Esophagus squamous epithelium (tissue), 4 donors: ENCODE results near the gene PCDHA2.

Experiments used
- POLR2A ChIP-seq, 4 donors: fragments of 450-650 bp; IDR thresholded peaks; one replicate each; pipeline ENCODE4 v1.6.1; 2017; ENCODE audit warnings: antibody characterized with exemption in 4 of 4, mild to moderate bottlenecking in 4 of 4, moderate library complexity in 3 of 4
- TF ChIP-seq, protein P1 (sequence below), 6 experiments: fragments of 450-650 bp in 4 of 6; fragments of 200-600 bp in 2 of 6; sonication (generic) in 2 of 6; IDR thresholded peaks; one replicate each; pipeline ENCODE4 v1.5.1; 2016 to 2019; ENCODE audit warnings: antibody characterized with exemption in 6 of 6, mild to moderate bottlenecking in 4 of 6, moderate library complexity in 4 of 6

- TF ChIP-seq POLR2A (IDR thresholded peaks at IDR 0.05), result no peak
- TF ChIP-seq, protein P1, sequence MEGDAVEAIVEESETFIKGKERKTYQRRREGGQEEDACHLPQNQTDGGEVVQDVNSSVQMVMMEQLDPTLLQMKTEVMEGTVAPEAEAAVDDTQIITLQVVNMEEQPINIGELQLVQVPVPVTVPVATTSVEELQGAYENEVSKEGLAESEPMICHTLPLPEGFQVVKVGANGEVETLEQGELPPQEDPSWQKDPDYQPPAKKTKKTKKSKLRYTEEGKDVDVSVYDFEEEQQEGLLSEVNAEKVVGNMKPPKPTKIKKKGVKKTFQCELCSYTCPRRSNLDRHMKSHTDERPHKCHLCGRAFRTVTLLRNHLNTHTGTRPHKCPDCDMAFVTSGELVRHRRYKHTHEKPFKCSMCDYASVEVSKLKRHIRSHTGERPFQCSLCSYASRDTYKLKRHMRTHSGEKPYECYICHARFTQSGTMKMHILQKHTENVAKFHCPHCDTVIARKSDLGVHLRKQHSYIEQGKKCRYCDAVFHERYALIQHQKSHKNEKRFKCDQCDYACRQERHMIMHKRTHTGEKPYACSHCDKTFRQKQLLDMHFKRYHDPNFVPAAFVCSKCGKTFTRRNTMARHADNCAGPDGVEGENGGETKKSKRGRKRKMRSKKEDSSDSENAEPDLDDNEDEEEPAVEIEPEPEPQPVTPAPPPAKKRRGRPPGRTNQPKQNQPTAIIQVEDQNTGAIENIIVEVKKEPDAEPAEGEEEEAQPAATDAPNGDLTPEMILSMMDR (IDR thresholded peaks at IDR 0.05), result no peak
Measured at GRCh38 chr5:140827704-140828361, 33.2 kb downstream of the PCDHA2 start, which contains the start of gene PCDHA6.
